ENCODE results near the gene SPATA32.
"Not testable (repeated sequence)": the region's sequence is repeated elsewhere in the genome, so short reads cannot be mapped to it uniquely, and the experiment has no call there.

Gene SPATA32

GRCh38 chr17:45261577-45262515 is at the start of gene SPATA32:
Gene SPATA32 (minus strand): TSS chr17:45262094. CDS start chr17:45262016, 78 bp downstream.
- peak; percentile 38 to 50 for DNase-seq (ENCODE audit: low read depth in 2 of 2)

- no peak for DNase-seq (ENCODE audit: low read depth in 2 of 2)
Measured at GRCh38 chr17:45311401-45311759, 49.5 kb upstream of the SPATA32 start.

GRCh38 chr17:45310380-45311324 is 48.8 kb upstream of the SPATA32 start:
- no peak for DNase-seq (ENCODE audit: low read depth in 2 of 2)

- no peak for DNase-seq (ENCODE audit: low read depth in 2 of 2)
Measured at GRCh38 chr17:45309400-45309799, 47.5 kb upstream of the SPATA32 start.

GRCh38 chr17:45308840-45309239 is 46.9 kb upstream of the SPATA32 start:
- DNase-seq (ENCODE audit: low read depth in 2 of 2), result no peak

GRCh38 chr17:45308016-45308365 is 46.1 kb upstream of the SPATA32 start:
- no peak for DNase-seq (ENCODE audit: low read depth in 2 of 2)

GRCh38 chr17:45307290-45308015 is 45.6 kb upstream of the SPATA32 start:
- peak; percentile 31 to 54 for DNase-seq (ENCODE audit: low read depth in 2 of 2)

- no peak for DNase-seq (ENCODE audit: low read depth in 2 of 2)
Measured at GRCh38 chr17:45306623-45307022, 44.7 kb upstream of the SPATA32 start.

- no peak for DNase-seq (ENCODE audit: low read depth in 2 of 2)
Measured at GRCh38 chr17:45306094-45306493, 44.2 kb upstream of the SPATA32 start.

- no peak for DNase-seq (ENCODE audit: low read depth in 2 of 2)
Measured at GRCh38 chr17:45305530-45306087, 43.7 kb upstream of the SPATA32 start.

GRCh38 chr17:45302649-45303173 is 40.8 kb upstream of the SPATA32 start:
- DNase-seq (ENCODE audit: low read depth in 2 of 2), result peak in 1 of 2 donors; percentile 19

GRCh38 chr17:45302220-45302619 is 40.3 kb upstream of the SPATA32 start:
- not testable (repeated sequence) for DNase-seq (ENCODE audit: low read depth in 2 of 2)

GRCh38 chr17:45301674-45302073 is 39.8 kb upstream of the SPATA32 start:
- no peak for DNase-seq (ENCODE audit: low read depth in 2 of 2)

GRCh38 chr17:45300060-45300751 is 38.3 kb upstream of the SPATA32 start:
- DNase-seq (ENCODE audit: low read depth in 2 of 2), result no peak

GRCh38 chr17:45299361-45299760 is 37.5 kb upstream of the SPATA32 start:
- DNase-seq (ENCODE audit: low read depth in 2 of 2), result no peak

GRCh38 chr17:45298546-45299285 is 36.8 kb upstream of the SPATA32 start:
- DNase-seq (ENCODE audit: low read depth in 2 of 2), result no peak

GRCh38 chr17:45296833-45297124 is 34.9 kb upstream of the SPATA32 start:
- no peak for DNase-seq (ENCODE audit: low read depth in 2 of 2)

GRCh38 chr17:45296003-45296832 is 34.3 kb upstream of the SPATA32 start:
- DNase-seq (ENCODE audit: low read depth in 2 of 2), result no peak

GRCh38 chr17:45294506-45294905 is 32.6 kb upstream of the SPATA32 start:
- DNase-seq (ENCODE audit: low read depth in 2 of 2), result no peak

Measured in activated CD4-positive, alpha-beta T cell treated with anti-CD3 and anti-CD28 coated beads for 24 hours (primary cell).